ENCODE results near the gene SLC25A6. TPM values are rescaled to one million over a fixed set of nuclear protein-coding genes. Genes with fewer than 3 reads are reported as not detected.
"Not testable (repeated sequence)": the region's sequence is repeated elsewhere in the genome, so short reads cannot be mapped to it uniquely, and the experiment has no call there.

Gene SLC25A6
- total and polyA plus RNA-seq, 7 experiments from 2014 or later: 238 to 597 (median 336) TPM

- H3K27me3 Mint-ChIP-seq: no peaks in the 10 kb centered on the region
- CTCF ChIA-PET: no interaction called here
- Histone ChIP-seq H3K36me3 (ENCODE audit: control insufficient read depth in 2 of 3, insufficient read depth in 3 of 3, low read length in 3 of 3) (peaks cover 0 to 2% (median 0%) of the 10 kb centered on the region in 3 experiments), H3K4me1 (ENCODE audit: control insufficient read depth in 2 of 2, insufficient read depth in 2 of 2, low read length in 2 of 2) (no peaks in the 10 kb centered on the region), H3K27ac (ENCODE audit: low read depth, low read length) (no peak overlapping the region), H3K4me3 (ENCODE audit: low read length) (no peak overlapping the region), H3K27me3 (ENCODE audit: control insufficient read depth in 2 of 2, insufficient read depth in 2 of 2, low read length in 2 of 2) (no peaks in the 10 kb centered on the region), H3K9me3 (ENCODE audit: control insufficient read depth in 2 of 3, low read length in 3 of 3) (no peaks in the 10 kb centered on the region)
- peaks cover 0 to 6% (median 4%) of the 10 kb centered on the region in 7 donors for H3K4me1 Mint-ChIP-seq
- peak overlapping the region in 1 of 9 donors; percentile 32 for H3K27ac Mint-ChIP-seq
- DNase-seq (no peak), ATAC-seq (peak; percentile 10)
- H3K9me3 Mint-ChIP-seq: peaks cover 0 to 6% (median 0%) of the 10 kb centered on the region in 11 donors
- H3K4me3 Mint-ChIP-seq: no peak overlapping the region
- POLR2A ChIA-PET: no interaction called here
- H3K36me3 Mint-ChIP-seq: peaks cover 0 to 6% (median 0%) of the 10 kb centered on the region in 5 donors
- intact Hi-C loops (cut with micrococcal nuclease): no loop called here
These were observed 13.6 kb downstream of the SLC25A6 start for GRCh38 chrX:1378306-1378759.

GRCh38 chrX:1368385-1368698 lies 23.6 kb downstream of the SLC25A6 start:
- H3K4me1 ChIP-seq (ENCODE audit: control insufficient read depth in 2 of 2, insufficient read depth in 2 of 2, low read length in 2 of 2): no peaks in the 10 kb centered on the region
- ChIA-PET CTCF (no interaction called here), POLR2A (no interaction called here)
- no peak overlapping the region for H3K4me3 ChIP-seq (ENCODE audit: low read length)
- intact Hi-C loops (cut with micrococcal nuclease): no loop called here
- H3K27ac Mint-ChIP-seq: peak overlapping the region in 2 of 9 donors; percentile 38 to 62
- H3K27me3 ChIP-seq (ENCODE audit: control insufficient read depth in 2 of 2, insufficient read depth in 2 of 2, low read length in 2 of 2): no peaks in the 10 kb centered on the region
- no peaks in the 10 kb centered on the region for H3K4me1 Mint-ChIP-seq
- no peak overlapping the region for H3K27ac ChIP-seq (ENCODE audit: low read depth, low read length)
- H3K36me3 ChIP-seq (ENCODE audit: control insufficient read depth in 2 of 3, insufficient read depth in 3 of 3, low read length in 3 of 3): peaks cover 0 to 11% (median 0%) of the 10 kb centered on the region in 3 experiments
- DNase-seq: no peak
- no peak overlapping the region for H3K4me3 Mint-ChIP-seq
- H3K27me3 Mint-ChIP-seq: no peaks in the 10 kb centered on the region
- H3K9me3 ChIP-seq (ENCODE audit: control insufficient read depth in 2 of 3, low read length in 3 of 3): no peaks in the 10 kb centered on the region
- H3K36me3 Mint-ChIP-seq: peaks cover 0 to 16% (median 4%) of the 10 kb centered on the region in 5 donors
- peaks cover 0 to 2% (median 0%) of the 10 kb centered on the region in 11 donors for H3K9me3 Mint-ChIP-seq
- no peak for ATAC-seq

DNA sequence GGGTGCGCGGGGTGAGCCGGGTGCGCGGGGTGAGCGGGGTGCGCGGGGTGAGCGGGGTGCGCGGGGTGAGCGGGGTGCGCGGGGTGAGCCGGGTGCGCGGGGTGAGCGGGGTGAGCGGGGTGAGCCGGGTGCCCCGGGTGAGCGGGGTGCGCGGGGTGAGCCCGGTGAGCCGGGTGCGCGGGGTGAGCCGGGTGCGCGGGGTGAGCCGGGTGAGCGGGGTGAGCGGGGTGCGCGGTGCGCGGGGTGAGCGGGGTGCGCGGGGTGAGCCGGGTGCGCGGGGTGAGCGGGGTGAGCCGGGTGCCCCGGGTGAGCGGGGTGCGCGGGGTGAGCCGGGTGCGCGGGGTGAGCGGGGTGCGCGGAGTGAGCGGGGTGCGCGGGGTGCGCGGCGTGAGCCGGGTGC lies 25.6 kb downstream of the SLC25A6 start:
- H3K4me3 ChIP-seq (ENCODE audit: low read length); H3K27me3 Mint-ChIP-seq; DNase-seq; CTCF ChIA-PET; H3K9me3 ChIP-seq (ENCODE audit: control insufficient read depth in 2 of 3, low read length in 3 of 3); H3K4me1 ChIP-seq (ENCODE audit: control insufficient read depth in 2 of 2, insufficient read depth in 2 of 2, low read length in 2 of 2); H3K27me3 ChIP-seq (ENCODE audit: control insufficient read depth in 2 of 2, insufficient read depth in 2 of 2, low read length in 2 of 2); H3K9me3 Mint-ChIP-seq; H3K27ac ChIP-seq (ENCODE audit: low read depth, low read length); H3K4me3 Mint-ChIP-seq; H3K27ac Mint-ChIP-seq; POLR2A ChIA-PET; intact Hi-C loops (cut with micrococcal nuclease); ATAC-seq; H3K4me1 Mint-ChIP-seq: not testable (repeated sequence)
- H3K36me3 Mint-ChIP-seq: peaks cover 0 to 25% (median 14%) of the 10 kb centered on the region in 5 donors
- peaks cover 0 to 14% (median 0%) of the 10 kb centered on the region in 3 experiments for H3K36me3 ChIP-seq (ENCODE audit: control insufficient read depth in 2 of 3, insufficient read depth in 3 of 3, low read length in 3 of 3)

DNA sequence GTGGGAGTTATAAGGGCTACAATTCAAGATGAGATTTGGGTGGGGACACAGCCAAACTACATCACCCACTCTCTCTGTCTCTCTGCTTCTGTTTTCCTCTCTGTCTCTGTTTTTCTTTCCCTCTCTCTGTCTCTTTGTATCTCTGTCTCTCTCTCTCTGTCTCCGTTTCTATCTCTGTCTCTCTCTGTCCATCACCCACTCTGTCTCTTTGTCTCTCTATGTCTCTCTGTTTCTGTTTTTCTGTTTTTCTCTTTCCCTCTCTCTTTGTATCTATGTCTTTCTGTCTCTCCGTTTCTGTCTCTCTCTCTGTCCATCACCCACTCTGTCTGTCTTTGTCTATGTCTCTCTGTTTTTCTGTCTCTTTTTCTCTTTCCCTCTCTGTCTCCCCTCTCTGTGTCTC lies 30.0 kb downstream of the SLC25A6 start:
- intact Hi-C loops (cut with micrococcal nuclease): no loop called here
- H3K27ac Mint-ChIP-seq: peak overlapping the region in 7 of 9 donors; percentile 17 to 85 (median 63)

DNA sequence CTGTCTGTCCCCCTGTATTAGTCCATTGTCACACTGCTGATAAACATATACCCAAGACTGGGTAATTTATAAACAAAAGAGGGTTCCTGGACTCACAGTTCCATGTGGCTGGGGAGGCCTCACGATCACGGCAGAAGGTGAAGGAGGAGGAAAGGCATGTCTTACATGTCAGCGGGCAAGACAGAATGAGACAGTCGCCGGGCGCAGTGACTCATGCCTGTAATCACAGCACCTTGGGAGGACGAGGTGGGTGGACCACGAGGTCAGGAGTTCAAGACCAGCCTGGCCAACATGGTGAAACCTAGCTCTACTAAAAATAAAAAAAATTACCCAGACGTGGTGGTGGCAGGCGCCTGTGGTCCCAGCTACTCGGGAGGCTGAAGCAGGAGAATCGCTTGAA lies 30.6 kb downstream of the SLC25A6 start:
- Mint-ChIP-seq H3K27ac (peak overlapping the region in 1 of 9 donors; percentile 28), H3K27me3 (no peaks in the 10 kb centered on the region), H3K36me3 (peaks cover 11 to 43% (median 30%) of the 10 kb centered on the region in 5 donors), H3K9me3 (peaks cover 0 to 12% (median 2%) of the 10 kb centered on the region in 11 donors), H3K4me1 (peaks cover 0 to 9% (median 0%) of the 10 kb centered on the region in 7 donors), H3K4me3 (no peak overlapping the region)
- DNase-seq (no peak), ATAC-seq (no peak)
- ChIA-PET CTCF (no interaction called here), POLR2A (no interaction called here)
- no peak overlapping the region for H3K4me3 ChIP-seq (ENCODE audit: low read length)
- intact Hi-C loops (cut with micrococcal nuclease): no loop called here
- no peaks in the 10 kb centered on the region for H3K27me3 ChIP-seq (ENCODE audit: control insufficient read depth in 2 of 2, insufficient read depth in 2 of 2, low read length in 2 of 2)
- peaks cover 0 to 32% (median 0%) of the 10 kb centered on the region in 3 experiments for H3K36me3 ChIP-seq (ENCODE audit: control insufficient read depth in 2 of 3, insufficient read depth in 3 of 3, low read length in 3 of 3)
- H3K9me3 ChIP-seq (ENCODE audit: control insufficient read depth in 2 of 3, low read length in 3 of 3): peaks cover 0 to 7% (median 0%) of the 10 kb centered on the region in 3 experiments
- H3K4me1 ChIP-seq (ENCODE audit: control insufficient read depth in 2 of 2, insufficient read depth in 2 of 2, low read length in 2 of 2): no peaks in the 10 kb centered on the region
- H3K27ac ChIP-seq (ENCODE audit: low read depth, low read length): no peak overlapping the region

More for the DNA sequence above, 30.0 kb downstream of the SLC25A6 start:
- Histone ChIP-seq H3K4me3 (ENCODE audit: low read length) (no peak overlapping the region), H3K4me1 (ENCODE audit: control insufficient read depth in 2 of 2, insufficient read depth in 2 of 2, low read length in 2 of 2) (no peaks in the 10 kb centered on the region), H3K27me3 (ENCODE audit: control insufficient read depth in 2 of 2, insufficient read depth in 2 of 2, low read length in 2 of 2) (no peaks in the 10 kb centered on the region), H3K27ac (ENCODE audit: low read depth, low read length) (no peak overlapping the region), H3K9me3 (ENCODE audit: control insufficient read depth in 2 of 3, low read length in 3 of 3) (peaks cover 0 to 7% (median 0%) of the 10 kb centered on the region in 3 experiments), H3K36me3 (ENCODE audit: control insufficient read depth in 2 of 3, insufficient read depth in 3 of 3, low read length in 3 of 3) (peaks cover 0 to 32% (median 0%) of the 10 kb centered on the region in 3 experiments)
- ATAC-seq: no peak
- CTCF ChIA-PET: no interaction called here
- Mint-ChIP-seq H3K9me3 (peaks cover 0 to 12% (median 2%) of the 10 kb centered on the region in 11 donors), H3K4me3 (no peak overlapping the region), H3K4me1 (peaks cover 0 to 9% (median 0%) of the 10 kb centered on the region in 7 donors), H3K36me3 (peaks cover 11 to 43% (median 30%) of the 10 kb centered on the region in 5 donors), H3K27me3 (no peaks in the 10 kb centered on the region)
- no peak for DNase-seq
- POLR2A ChIA-PET: no interaction called here

GRCh38 chrX:1360171-1360570 lies 31.7 kb downstream of the SLC25A6 start:
- Histone ChIP-seq H3K36me3 (ENCODE audit: control insufficient read depth in 2 of 3, insufficient read depth in 3 of 3, low read length in 3 of 3) (peaks cover 0 to 32% (median 0%) of the 10 kb centered on the region in 3 experiments), H3K27me3 (ENCODE audit: control insufficient read depth in 2 of 2, insufficient read depth in 2 of 2, low read length in 2 of 2) (no peaks in the 10 kb centered on the region), H3K9me3 (ENCODE audit: control insufficient read depth in 2 of 3, low read length in 3 of 3) (peaks cover 0 to 7% (median 0%) of the 10 kb centered on the region in 3 experiments), H3K4me1 (ENCODE audit: control insufficient read depth in 2 of 2, insufficient read depth in 2 of 2, low read length in 2 of 2) (no peaks in the 10 kb centered on the region), H3K4me3 (ENCODE audit: low read length) (no peak overlapping the region), H3K27ac (ENCODE audit: low read depth, low read length) (no peak overlapping the region)
- Mint-ChIP-seq H3K9me3 (peaks cover 0 to 12% (median 2%) of the 10 kb centered on the region in 11 donors), H3K36me3 (peaks cover 11 to 43% (median 30%) of the 10 kb centered on the region in 5 donors), H3K27me3 (no peaks in the 10 kb centered on the region), H3K4me1 (peaks cover 0 to 12% (median 5%) of the 10 kb centered on the region in 7 donors), H3K4me3 (no peak overlapping the region), H3K27ac (peak overlapping the region in 4 of 9 donors; percentile 1 to 72 (median 36))
- ChIA-PET CTCF (no interaction called here), POLR2A (no interaction called here)
- intact Hi-C loops (cut with micrococcal nuclease): no loop called here
- no peak for DNase-seq
- no peak for ATAC-seq

DNA sequence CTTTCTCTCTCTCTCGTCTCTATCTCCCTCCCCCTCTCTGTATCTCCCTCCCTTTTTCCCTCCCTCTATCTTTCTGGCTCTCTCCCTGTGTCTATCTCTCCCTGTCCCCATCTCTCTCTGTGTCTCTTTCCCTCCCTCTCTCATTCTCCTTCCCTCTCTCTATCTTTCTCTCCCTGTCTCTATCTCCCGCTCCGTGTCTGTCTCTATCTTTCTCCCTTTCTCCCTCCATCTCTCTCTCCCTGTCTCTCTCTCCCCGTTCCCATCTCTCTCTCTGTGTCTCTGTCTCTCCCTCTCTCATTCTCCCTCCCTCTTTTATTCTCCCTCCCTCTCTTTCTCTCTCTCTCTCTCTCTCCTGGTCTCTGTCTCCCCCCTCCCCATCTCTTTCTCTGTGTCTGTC lies 32.4 kb downstream of the SLC25A6 start:
- ChIA-PET POLR2A (no interaction called here), CTCF (no interaction called here)
- Histone ChIP-seq H3K27ac (ENCODE audit: low read depth, low read length) (no peak overlapping the region), H3K4me1 (ENCODE audit: control insufficient read depth in 2 of 2, insufficient read depth in 2 of 2, low read length in 2 of 2) (no peaks in the 10 kb centered on the region), H3K27me3 (ENCODE audit: control insufficient read depth in 2 of 2, insufficient read depth in 2 of 2, low read length in 2 of 2) (no peaks in the 10 kb centered on the region), H3K9me3 (ENCODE audit: control insufficient read depth in 2 of 3, low read length in 3 of 3) (peaks cover 0 to 7% (median 0%) of the 10 kb centered on the region in 3 experiments), H3K4me3 (ENCODE audit: low read length) (no peak overlapping the region), H3K36me3 (ENCODE audit: control insufficient read depth in 2 of 3, insufficient read depth in 3 of 3, low read length in 3 of 3) (peaks cover 0 to 31% (median 0%) of the 10 kb centered on the region in 3 experiments)
- DNase-seq: no peak
- H3K27me3 Mint-ChIP-seq: no peaks in the 10 kb centered on the region
- H3K4me3 Mint-ChIP-seq: no peak overlapping the region
- peaks cover 11 to 41% (median 30%) of the 10 kb centered on the region in 5 donors for H3K36me3 Mint-ChIP-seq
- intact Hi-C loops (cut with micrococcal nuclease): no loop called here
- H3K9me3 Mint-ChIP-seq: peaks cover 0 to 12% (median 2%) of the 10 kb centered on the region in 11 donors
- H3K27ac Mint-ChIP-seq: peak overlapping the region in 4 of 9 donors; percentile 1 to 72 (median 9)
- ATAC-seq: no peak
- H3K4me1 Mint-ChIP-seq: peaks cover under 1 to 14% (median 5%) of the 10 kb centered on the region in 7 donors
